Esophagus muscularis mucosa (tissue), 3 donors: Measurements from ENCODE around the gene CXXC5.

Experiments used
- POLR2A ChIP-seq: fragments of 450-650 bp; IDR thresholded peaks from one replicate; pipeline ENCODE4 v1.6.1; 2017; ENCODE audit warnings: antibody characterized with exemption, moderate library complexity, mild to moderate bottlenecking, low read depth
- TF ChIP-seq, protein P1 (sequence below), 3 experiments: fragments of 200-600 bp in 2 of 3; fragments of 450-650 bp in 1 of 3; sonication (generic) in 2 of 3; IDR thresholded peaks; one replicate each; pipeline ENCODE4 v1.5.1; 2017 to 2019; ENCODE audit warnings: antibody characterized with exemption in 3 of 3, mild to moderate bottlenecking in 2 of 3, moderate library complexity in 1 of 3

DNA sequence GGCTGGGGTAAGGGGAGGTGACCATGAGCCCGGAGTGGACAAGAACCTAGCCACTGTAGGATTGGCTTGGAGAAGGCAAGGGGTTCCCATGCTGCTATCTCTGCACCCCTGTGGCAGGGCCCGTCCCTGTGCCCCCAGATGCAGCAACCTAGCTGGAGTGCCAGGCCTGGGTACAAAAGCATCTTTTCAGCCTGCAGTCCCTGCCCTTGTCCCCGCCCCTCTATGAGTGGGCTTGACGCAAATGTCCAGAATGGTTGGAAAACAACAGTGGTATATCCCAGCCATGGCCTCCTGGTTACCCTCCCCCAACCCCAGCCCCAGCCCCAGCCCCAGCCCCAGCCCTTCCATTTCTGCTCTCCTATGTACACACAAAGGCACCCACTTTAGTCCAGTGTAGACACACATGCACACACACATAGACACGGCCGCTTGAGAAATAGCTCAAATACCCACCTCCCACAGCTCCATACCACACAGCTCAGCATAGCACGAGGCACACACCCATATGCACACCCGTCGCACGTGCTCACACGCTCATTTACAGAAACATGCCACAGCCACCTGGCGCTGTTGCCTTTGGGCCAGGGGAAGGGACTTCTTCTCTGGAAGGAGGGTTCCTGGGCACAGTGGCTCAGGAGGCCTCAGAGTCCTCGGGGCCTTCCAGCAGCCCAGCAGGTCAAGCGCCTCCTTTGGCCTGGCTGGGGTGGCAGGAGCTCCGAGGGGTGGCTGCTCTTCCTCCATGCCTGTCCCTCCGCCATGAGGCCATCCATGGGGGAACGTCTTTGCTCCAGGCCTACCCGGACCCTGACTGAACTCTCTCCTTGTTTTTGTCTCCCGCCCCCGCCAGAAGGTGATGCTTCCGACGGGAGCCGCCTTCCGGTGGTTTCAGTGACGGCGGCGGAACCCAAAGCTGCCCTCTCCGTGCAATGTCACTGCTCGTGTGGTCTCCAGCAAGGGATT lies 34.1 kb downstream of the CXXC5 start:
- TF ChIP-seq, protein P1, sequence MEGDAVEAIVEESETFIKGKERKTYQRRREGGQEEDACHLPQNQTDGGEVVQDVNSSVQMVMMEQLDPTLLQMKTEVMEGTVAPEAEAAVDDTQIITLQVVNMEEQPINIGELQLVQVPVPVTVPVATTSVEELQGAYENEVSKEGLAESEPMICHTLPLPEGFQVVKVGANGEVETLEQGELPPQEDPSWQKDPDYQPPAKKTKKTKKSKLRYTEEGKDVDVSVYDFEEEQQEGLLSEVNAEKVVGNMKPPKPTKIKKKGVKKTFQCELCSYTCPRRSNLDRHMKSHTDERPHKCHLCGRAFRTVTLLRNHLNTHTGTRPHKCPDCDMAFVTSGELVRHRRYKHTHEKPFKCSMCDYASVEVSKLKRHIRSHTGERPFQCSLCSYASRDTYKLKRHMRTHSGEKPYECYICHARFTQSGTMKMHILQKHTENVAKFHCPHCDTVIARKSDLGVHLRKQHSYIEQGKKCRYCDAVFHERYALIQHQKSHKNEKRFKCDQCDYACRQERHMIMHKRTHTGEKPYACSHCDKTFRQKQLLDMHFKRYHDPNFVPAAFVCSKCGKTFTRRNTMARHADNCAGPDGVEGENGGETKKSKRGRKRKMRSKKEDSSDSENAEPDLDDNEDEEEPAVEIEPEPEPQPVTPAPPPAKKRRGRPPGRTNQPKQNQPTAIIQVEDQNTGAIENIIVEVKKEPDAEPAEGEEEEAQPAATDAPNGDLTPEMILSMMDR (IDR thresholded peaks at IDR 0.05) = no peak
- no peak for TF ChIP-seq POLR2A
